GM23338 (cell line): ENCODE measurements around the gene ZNF497. TPM values are rescaled to one million over a fixed set of nuclear protein-coding genes. Genes with fewer than 3 reads are reported as not detected.

ENCODE experiments used
- ATAC-seq: fragments of 200-7000 bp; cut with Tn5 transposase; 3 replicates; pipeline ENCODE4 v1.9.1; 2020
- DNase-seq: peaks from one replicate; pipeline ENCODE4 v3.0.0-alpha.2; 2015; ENCODE audit warnings: low spot score
- H2AFZ ChIP-seq: fragments of 200-600 bp; sonication (generic); 2 replicates; pipeline ENCODE4 v1.8.0; 2016; ENCODE audit warnings: antibody characterized with exemption, mild to moderate bottlenecking, moderate library complexity
- H3F3A ChIP-seq: fragments of 200-600 bp; sonication (generic); replicated peaks from 2 replicates; pipeline ENCODE4 v1.8.0; 2017; ENCODE audit warnings: antibody characterized with exemption, mixed run types, low read depth
- H3K27ac ChIP-seq: fragments of 200-600 bp; sonication (generic); 2 replicates; pipeline ENCODE4 v1.6.1; 2016; ENCODE audit warnings: low read depth
- H3K27me3 ChIP-seq: fragments of 200-600 bp; sonication (generic); 2 replicates; pipeline ENCODE4 v1.8.0; 2016; ENCODE audit warnings: mild to moderate bottlenecking, mixed run types, moderate library complexity; ENCODE audit not compliant: insufficient read depth
- H3K36me3 ChIP-seq: fragments of 200-600 bp; sonication (generic); 2 replicates; pipeline ENCODE4 v1.8.0; 2016; ENCODE audit warnings: mild to moderate bottlenecking; ENCODE audit not compliant: insufficient read depth
- H3K4me1 ChIP-seq: fragments of 200-600 bp; sonication (generic); 2 replicates; pipeline ENCODE4 v1.8.0; 2016; ENCODE audit warnings: mild to moderate bottlenecking, moderate library complexity; ENCODE audit not compliant: insufficient read depth
- H3K4me2 ChIP-seq: fragments of 200-600 bp; sonication (generic); 2 replicates; pipeline ENCODE4 v1.7.1; 2017; ENCODE audit warnings: mixed run types
- H3K4me3 ChIP-seq: fragments of 200-600 bp; sonication (generic); 2 replicates; pipeline ENCODE4 v1.6.1; 2016; ENCODE audit warnings: mixed run types
- H3K79me2 ChIP-seq: fragments of 200-600 bp; sonication (generic); replicated peaks from 2 replicates; pipeline ENCODE4 v1.8.0; 2017; ENCODE audit warnings: mild to moderate bottlenecking; ENCODE audit not compliant: insufficient read depth
- H3K9me2 ChIP-seq: fragments of 200-600 bp; sonication (generic); 2 replicates; pipeline ENCODE4 v1.8.0; 2017; ENCODE audit not compliant: insufficient read depth
- H4K20me1 ChIP-seq: fragments of 200-600 bp; sonication (generic); replicated peaks from 2 replicates; pipeline ENCODE4 v1.8.0; 2017; ENCODE audit warnings: mild to moderate bottlenecking; ENCODE audit not compliant: insufficient read depth
- H3K27ac Mint-ChIP-seq: 2 replicates; pipeline ENCODE4 v1.8.0; 2020; ENCODE audit warnings: inconsistent platforms, mild to moderate bottlenecking, moderate library complexity, mixed read lengths
- H3K27me3 Mint-ChIP-seq: 3 replicates; pipeline ENCODE4 v1.8.0; 2022; ENCODE audit warnings: low read depth, mild to moderate bottlenecking, moderate library complexity, mixed read lengths, inconsistent platforms; ENCODE audit not compliant: insufficient read depth, poor library complexity
- H3K36me3 Mint-ChIP-seq: 3 replicates; pipeline ENCODE4 v1.8.0; 2021; ENCODE audit warnings: low read depth, mild to moderate bottlenecking, inconsistent platforms, moderate library complexity, mixed read lengths
- H3K4me1 Mint-ChIP-seq: 3 replicates; pipeline ENCODE4 v1.8.0; 2020; ENCODE audit warnings: mild to moderate bottlenecking, inconsistent platforms, mixed read lengths
- H3K4me3 Mint-ChIP-seq: 3 replicates; pipeline ENCODE4 v1.8.0; 2021; ENCODE audit warnings: moderate library complexity, mild to moderate bottlenecking, inconsistent platforms, mixed read lengths
- H3K9me3 Mint-ChIP-seq: 3 replicates; pipeline ENCODE4 v1.8.0; 2020; ENCODE audit warnings: moderate library complexity, mild to moderate bottlenecking, inconsistent platforms, mixed read lengths
- CREB1 ChIP-seq: fragments of 250-450 bp; sonication (Bioruptor Pico); IDR thresholded peaks from 2 replicates; pipeline ENCODE4 v1.5.0; 2020; ENCODE audit warnings: low read depth, mild to moderate bottlenecking, moderate library complexity
- EZH2 ChIP-seq: fragments of 200-600 bp; sonication (generic); IDR thresholded peaks from one replicate; pipeline ENCODE4 v1.8.0; 2017; ENCODE audit warnings: antibody characterized with exemption, mild to moderate bottlenecking, low read depth; ENCODE audit not compliant: unreplicated experiment
- EZH2phosphoT487 ChIP-seq: fragments of 200-600 bp; sonication (generic); IDR thresholded peaks from one replicate; pipeline ENCODE4 v1.8.1; 2018; ENCODE audit warnings: antibody characterized with exemption; ENCODE audit not compliant: unreplicated experiment
- NANOG ChIP-seq: IDR thresholded peaks from 2 replicates; pipeline ENCODE4 v1.6.1; 2016; ENCODE audit warnings: antibody characterized with exemption, borderline replicate concordance
- POLR2AphosphoS5 ChIP-seq: IDR thresholded peaks from 2 replicates; pipeline ENCODE4 v1.6.1; 2016; ENCODE audit warnings: antibody characterized with exemption, low read depth
- STAT1 ChIP-seq: IDR thresholded peaks from one replicate; pipeline ENCODE4 v1.6.1; 2016; ENCODE audit warnings: antibody characterized with exemption; ENCODE audit not compliant: unreplicated experiment
- ZNF114 ChIP-seq: fragments of 250-450 bp; sonication (Bioruptor Pico); IDR thresholded peaks from 2 replicates; pipeline ENCODE4 v1.5.0; 2020; ENCODE audit warnings: mild to moderate bottlenecking, moderate library complexity
- polyA plus RNA-seq: library from polyadenylated mRNA; unstranded; fragments of >200 nt; fragmentation: Nextera tagmentation; extraction: Ambion mirVana; gene quantifications from 2 replicates; pipeline ENCODE4 v1.2.1, GENCODE V29; 2016
- total RNA-seq: library from RNA; depleted of rRNA; stranded (reverse); fragments of >200 nt; shearing (Covaris generic); gene quantifications from 2 replicates; pipeline ENCODE4 v1.2.3, GENCODE V29; 2014
- TF ChIP-seq, protein P1 (sequence below), 2 experiments: fragments of 200-600 bp in 1 of 2; sonication (generic) in 1 of 2; conservative IDR thresholded peaks; 2 replicates each; pipeline versions ENCODE4 v1.5.1 to v1.6.1; 2016 to 2017; ENCODE audit warnings: antibody characterized with exemption in 2 of 2, low read depth in 2 of 2, mild to moderate bottlenecking in 2 of 2, moderate library complexity in 1 of 2
- TF ChIP-seq, protein P2 (sequence below): IDR thresholded peaks from 2 replicates; pipeline ENCODE4 v1.6.1; 2016; ENCODE audit warnings: antibody characterized with exemption

ZNF497 gene
- total and polyA plus RNA-seq, 2 experiments from 2014 or later: 0.44 to 2.0 TPM

DNA sequence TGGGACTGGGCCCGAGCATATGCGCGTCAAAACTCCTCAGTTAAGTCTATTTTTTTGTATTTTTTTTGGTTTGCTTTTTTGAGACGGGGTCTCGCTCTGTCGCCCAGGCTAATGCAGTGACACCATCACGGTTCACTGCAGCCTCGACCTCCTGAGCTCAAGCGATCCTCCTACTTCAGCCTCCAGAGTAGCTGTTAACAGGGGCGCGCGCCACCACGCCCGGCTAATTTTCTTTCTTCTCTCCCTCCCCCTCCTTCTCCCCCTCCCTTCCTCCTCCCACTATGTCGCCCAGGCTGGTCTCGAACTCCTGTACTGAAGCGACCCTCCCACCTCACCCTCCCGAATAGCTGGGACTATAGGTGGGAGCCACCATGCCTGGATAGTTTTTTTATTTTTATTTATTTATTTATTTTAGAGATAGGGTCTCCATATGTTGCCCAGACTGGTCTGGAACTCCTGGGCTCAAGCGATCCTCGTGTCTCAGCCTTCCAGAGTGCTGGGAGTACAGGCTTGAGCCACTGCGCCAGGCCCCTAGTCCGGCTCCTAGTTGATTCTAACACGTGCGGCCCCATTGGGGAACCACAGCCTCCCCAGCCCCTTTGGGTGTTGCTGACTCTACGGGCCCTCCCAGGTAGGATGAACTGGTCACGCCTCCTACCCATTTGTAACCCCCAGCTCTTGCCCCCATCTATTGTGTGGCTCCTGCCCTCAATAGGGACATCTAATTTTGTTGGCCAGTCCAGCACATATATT, 19.1 kb upstream of the ZNF497 start (continued):
- TF ChIP-seq, protein P1, sequence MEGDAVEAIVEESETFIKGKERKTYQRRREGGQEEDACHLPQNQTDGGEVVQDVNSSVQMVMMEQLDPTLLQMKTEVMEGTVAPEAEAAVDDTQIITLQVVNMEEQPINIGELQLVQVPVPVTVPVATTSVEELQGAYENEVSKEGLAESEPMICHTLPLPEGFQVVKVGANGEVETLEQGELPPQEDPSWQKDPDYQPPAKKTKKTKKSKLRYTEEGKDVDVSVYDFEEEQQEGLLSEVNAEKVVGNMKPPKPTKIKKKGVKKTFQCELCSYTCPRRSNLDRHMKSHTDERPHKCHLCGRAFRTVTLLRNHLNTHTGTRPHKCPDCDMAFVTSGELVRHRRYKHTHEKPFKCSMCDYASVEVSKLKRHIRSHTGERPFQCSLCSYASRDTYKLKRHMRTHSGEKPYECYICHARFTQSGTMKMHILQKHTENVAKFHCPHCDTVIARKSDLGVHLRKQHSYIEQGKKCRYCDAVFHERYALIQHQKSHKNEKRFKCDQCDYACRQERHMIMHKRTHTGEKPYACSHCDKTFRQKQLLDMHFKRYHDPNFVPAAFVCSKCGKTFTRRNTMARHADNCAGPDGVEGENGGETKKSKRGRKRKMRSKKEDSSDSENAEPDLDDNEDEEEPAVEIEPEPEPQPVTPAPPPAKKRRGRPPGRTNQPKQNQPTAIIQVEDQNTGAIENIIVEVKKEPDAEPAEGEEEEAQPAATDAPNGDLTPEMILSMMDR (conservative IDR thresholded peaks at IDR 0.05; ENCODE audit: low read depth in 2 of 2): no peak
- no peak for TF ChIP-seq CREB1
- no peak for TF ChIP-seq NANOG
- no peak for TF ChIP-seq EZH2phosphoT487
- no peak for TF ChIP-seq ZNF114 (CRISPR knock-in tag)

GRCh38 chr19:58380662-58381459, 18.3 kb upstream of the ZNF497 start, which contains the start of gene ZNF837:
ZNF837 (minus strand) TSS chr19:58381030; CDS start chr19:58369332, 11,698 bp downstream.
- H3K4me2 ChIP-seq: peak within 1 kb of the TSS; percentile 98
- H3K36me3 Mint-ChIP-seq: no peaks in the 10 kb centered on the region; the same call in 2 of the 3 replicates
- H3K4me3 ChIP-seq: peak within 1 kb of the TSS; percentile 88
- peak within 1 kb of the TSS; percentile 84 for H3K4me3 Mint-ChIP-seq
- peaks cover 13% of the 10 kb centered on the region; the same call in 1 of the 2 replicates for H3K4me1 ChIP-seq
- H2AFZ ChIP-seq: peak within 1 kb of the TSS; percentile 95
- H3K9me3 Mint-ChIP-seq: no peaks in the 10 kb centered on the region
- peaks cover 7% of the 10 kb centered on the region; the same call in 1 of the 2 replicates for H3F3A ChIP-seq
- H3K27me3 ChIP-seq: no peaks in the 10 kb centered on the region
- H3K79me2 ChIP-seq: no peaks in the 10 kb centered on the region
- TF ChIP-seq EZH2: no peak
- peak; percentile 90 for TF ChIP-seq CREB1
- TF ChIP-seq, protein P2, sequence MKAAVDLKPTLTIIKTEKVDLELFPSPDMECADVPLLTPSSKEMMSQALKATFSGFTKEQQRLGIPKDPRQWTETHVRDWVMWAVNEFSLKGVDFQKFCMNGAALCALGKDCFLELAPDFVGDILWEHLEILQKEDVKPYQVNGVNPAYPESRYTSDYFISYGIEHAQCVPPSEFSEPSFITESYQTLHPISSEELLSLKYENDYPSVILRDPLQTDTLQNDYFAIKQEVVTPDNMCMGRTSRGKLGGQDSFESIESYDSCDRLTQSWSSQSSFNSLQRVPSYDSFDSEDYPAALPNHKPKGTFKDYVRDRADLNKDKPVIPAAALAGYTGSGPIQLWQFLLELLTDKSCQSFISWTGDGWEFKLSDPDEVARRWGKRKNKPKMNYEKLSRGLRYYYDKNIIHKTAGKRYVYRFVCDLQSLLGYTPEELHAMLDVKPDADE: peak; percentile 91
- TF ChIP-seq POLR2AphosphoS5: peak; percentile 64; the same call in 1 of the 2 replicates
- TF ChIP-seq STAT1: no peak
- H3K4me1 Mint-ChIP-seq: peaks cover 14% of the 10 kb centered on the region
- peak; percentile 100 for DNase-seq
- H3K27ac Mint-ChIP-seq: peak within 1 kb of the TSS; percentile 85
- peak; percentile 90 for ATAC-seq
- H3K36me3 ChIP-seq: no peaks in the 10 kb centered on the region
- H3K9me2 ChIP-seq: no peaks in the 10 kb centered on the region
- H4K20me1 ChIP-seq: no peaks in the 10 kb centered on the region
- peaks cover 24% of the 10 kb centered on the region for H3K27me3 Mint-ChIP-seq
- no peak within 1 kb of the TSS for H3K27ac ChIP-seq
